Fibroblast of villous mesenchyme (primary cell): Measurements from ENCODE around the gene ASCC3. TPM values are rescaled to one million over a fixed set of nuclear protein-coding genes. Genes with fewer than 3 reads are reported as not detected.
A peak's percentile ranks its signal among the peaks of the same experiment; 100 is the strongest.

ENCODE experiments used
- DNase-seq: peaks from one replicate; pipeline ENCODE4 v3.0.0-alpha.2; 2010; ENCODE audit warnings: low read depth
- H3K4me3 ChIP-seq: 2 replicates; pipeline ENCODE4 v1.5.1; 2011; ENCODE audit warnings: low read depth, mild to moderate bottlenecking, low read length
- CTCF ChIP-seq: IDR thresholded peaks from 2 replicates; pipeline ENCODE4 v1.5.1; 2012; ENCODE audit warnings: low read depth, mild to moderate bottlenecking, low read length; ENCODE audit not compliant: insufficient read depth
- total RNA-seq: library from RNA; depleted of rRNA; stranded (reverse); fragments of >200 nt; gene quantifications from 2 replicates; pipeline ENCODE4 v1.2.3, GENCODE V29; 2012

Gene ASCC3
- total RNA-seq, 1 donor = 165 TPM

- no peak for DNase-seq
- no peak overlapping the region for H3K4me3 ChIP-seq
- TF ChIP-seq CTCF = no peak
Measured at GRCh38 chr6:100554228-100554627, 326.9 kb downstream of the ASCC3 start.

DNA sequence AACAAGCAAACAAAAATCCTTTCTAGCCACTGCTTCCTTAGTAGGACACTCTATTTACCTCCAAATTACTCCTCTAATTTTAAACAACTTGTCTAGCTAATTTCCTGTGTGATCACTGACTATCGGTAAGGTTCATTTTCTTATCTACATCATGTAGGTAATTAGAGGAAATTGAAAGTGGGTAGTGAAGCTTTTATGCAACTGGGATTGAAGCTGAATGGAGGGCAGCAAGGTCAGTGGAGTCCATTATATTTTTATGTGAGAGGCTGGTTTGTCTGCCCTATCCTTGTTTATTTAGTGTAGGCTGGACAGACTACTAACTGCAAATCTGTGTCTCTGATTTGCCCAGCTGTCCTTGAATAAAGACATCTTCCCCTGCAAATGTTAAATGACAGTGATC is 327.9 kb downstream of the ASCC3 start:
- no peak for TF ChIP-seq CTCF
- DNase-seq = no peak
- H3K4me3 ChIP-seq = no peak overlapping the region

DNA sequence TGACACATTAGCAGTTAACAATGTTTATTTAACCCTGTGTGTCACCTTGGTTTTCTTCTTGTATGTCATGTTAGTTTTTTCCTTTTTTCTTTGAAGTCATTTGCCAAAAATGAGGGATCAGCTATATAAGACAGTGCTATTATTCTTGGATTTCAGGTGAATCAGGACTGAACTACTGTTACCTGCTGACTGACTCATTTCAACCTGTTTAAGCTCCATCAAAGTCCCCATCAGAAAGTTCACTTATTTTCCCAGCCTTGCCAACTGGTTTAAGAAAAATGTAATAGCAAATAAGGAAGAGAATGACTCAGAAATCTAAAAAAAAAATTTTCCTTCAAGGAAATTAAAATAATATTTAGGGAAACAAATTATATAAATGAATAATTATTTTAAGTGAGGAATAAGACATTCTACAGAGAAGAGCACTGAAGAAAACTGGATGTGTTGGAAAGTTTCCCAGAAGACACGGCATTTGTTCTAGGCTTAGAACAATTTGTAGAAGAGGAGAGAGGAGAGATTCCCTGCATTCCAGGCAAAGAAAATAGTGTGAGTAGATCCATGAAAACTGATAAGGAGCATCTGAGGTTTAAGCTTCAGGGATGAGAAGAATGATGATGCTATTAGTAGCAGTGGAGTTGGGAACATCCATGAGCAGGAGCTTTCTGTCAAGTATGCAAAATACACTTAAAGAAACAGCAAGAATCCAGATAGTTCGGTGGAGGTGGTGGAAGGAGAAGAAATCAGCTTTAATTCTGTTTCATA is 331.5 kb downstream of the ASCC3 start:
- H3K4me3 ChIP-seq = no peak overlapping the region
- DNase-seq = peak; percentile 65
- no peak for TF ChIP-seq CTCF

- no peak overlapping the region for H3K4me3 ChIP-seq
- DNase-seq = peak; percentile 29
- no peak for TF ChIP-seq CTCF
Measured at GRCh38 chr6:100538086-100538485, 343.0 kb downstream of the ASCC3 start.

GRCh38 chr6:100518588-100518987 is 362.5 kb downstream of the ASCC3 start:
- no peak overlapping the region for H3K4me3 ChIP-seq

GRCh38 chr6:100517633-100518032 is 363.5 kb downstream of the ASCC3 start:
- DNase-seq = no peak
- H3K4me3 ChIP-seq = no peak overlapping the region
- TF ChIP-seq CTCF = no peak

More at GRCh38 chr6:100518588-100518987, 362.5 kb downstream of the ASCC3 start:
- DNase-seq = no peak
- TF ChIP-seq CTCF = no peak

DNA sequence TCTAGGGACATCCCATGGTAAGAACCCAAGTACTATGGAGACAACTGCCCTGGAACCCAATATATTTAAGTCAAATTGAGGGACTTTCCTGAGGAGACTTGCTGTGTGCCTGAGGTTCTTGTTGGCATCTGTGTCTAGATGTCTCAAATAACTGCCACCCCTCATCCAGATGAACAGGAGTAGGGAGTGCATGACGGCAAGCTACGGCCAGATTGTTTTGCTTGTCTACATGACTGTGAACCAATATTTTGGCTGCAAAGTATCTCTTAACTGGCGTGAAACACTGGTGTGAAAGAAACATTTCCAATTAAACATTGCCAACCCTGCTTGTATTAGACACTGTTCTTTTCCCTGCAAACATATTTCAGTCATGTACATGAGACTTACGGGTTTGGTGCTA is 364.0 kb downstream of the ASCC3 start:
- no peak for DNase-seq
- no peak overlapping the region for H3K4me3 ChIP-seq
- TF ChIP-seq CTCF = no peak
